Measurements from ENCODE around the gene MAPKAP1. TPM values are rescaled to one million over a fixed set of nuclear protein-coding genes. Genes with fewer than 3 reads are reported as not detected.

MAPKAP1 gene
- total RNA-seq, 2 donors from 2014 or later: 73.4 to 81.5 TPM

GRCh38 chr9:125538092-125538473 is 168.9 kb downstream of the MAPKAP1 start:
- DNase-seq (ENCODE audit: low spot score) (no peak), ATAC-seq (ENCODE audit: insufficient number of reproducible peaks, low FRiP score, low read depth) (no peak)
- Histone ChIP-seq H3K36me3 (no peaks in the 10 kb centered on the region), H3K27ac (no peak overlapping the region), H3K4me3 (no peak overlapping the region), H3K4me1 (ENCODE audit: control insufficient read depth in 1 of 2, low read depth in 2 of 2) (peaks cover 6 to 16% of the 10 kb centered on the region in 2 donors), H3K9me3 (no peaks in the 10 kb centered on the region), H3K27me3 (replicated peaks; ENCODE audit: insufficient read depth) (no peaks in the 10 kb centered on the region)
- no peak for TF ChIP-seq CTCF (IDR thresholded peaks at IDR 0.05)

GRCh38 chr9:125537442-125538091 is 169.4 kb downstream of the MAPKAP1 start:
- no peak for TF ChIP-seq CTCF (IDR thresholded peaks at IDR 0.05)
- H3K27me3 ChIP-seq (replicated peaks; ENCODE audit: insufficient read depth): no peaks in the 10 kb centered on the region
- H3K27ac ChIP-seq: no peak overlapping the region
- no peak for DNase-seq (ENCODE audit: low spot score)
- ATAC-seq (ENCODE audit: insufficient number of reproducible peaks, low FRiP score, low read depth): no peak
- H3K36me3 ChIP-seq: no peaks in the 10 kb centered on the region
- peaks cover 6 to 16% of the 10 kb centered on the region in 2 donors for H3K4me1 ChIP-seq (ENCODE audit: control insufficient read depth in 1 of 2, low read depth in 2 of 2)
- no peak overlapping the region for H3K4me3 ChIP-seq
- no peaks in the 10 kb centered on the region for H3K9me3 ChIP-seq

GRCh38 chr9:125536776-125537175 is 170.2 kb downstream of the MAPKAP1 start:
- Histone ChIP-seq H3K27me3 (replicated peaks; ENCODE audit: insufficient read depth) (no peaks in the 10 kb centered on the region), H3K4me3 (no peak overlapping the region), H3K9me3 (no peaks in the 10 kb centered on the region), H3K4me1 (ENCODE audit: control insufficient read depth in 1 of 2, low read depth in 2 of 2) (peaks cover 6 to 16% of the 10 kb centered on the region in 2 donors), H3K27ac (no peak overlapping the region), H3K36me3 (no peaks in the 10 kb centered on the region)
- ATAC-seq (ENCODE audit: insufficient number of reproducible peaks, low FRiP score, low read depth) (no peak), DNase-seq (ENCODE audit: low spot score) (no peak)
- no peak for TF ChIP-seq CTCF (IDR thresholded peaks at IDR 0.05)

GRCh38 chr9:125536167-125536772 is 170.7 kb downstream of the MAPKAP1 start:
- DNase-seq (ENCODE audit: low spot score) (no peak), ATAC-seq (ENCODE audit: insufficient number of reproducible peaks, low FRiP score, low read depth) (no peak)
- no peaks in the 10 kb centered on the region for H3K9me3 ChIP-seq
- no peak overlapping the region for H3K4me3 ChIP-seq
- H3K27ac ChIP-seq: no peak overlapping the region
- H3K36me3 ChIP-seq: no peaks in the 10 kb centered on the region
- TF ChIP-seq CTCF (IDR thresholded peaks at IDR 0.05): no peak
- H3K27me3 ChIP-seq (replicated peaks; ENCODE audit: insufficient read depth): no peaks in the 10 kb centered on the region
- peaks cover 6 to 16% of the 10 kb centered on the region in 2 donors for H3K4me1 ChIP-seq (ENCODE audit: control insufficient read depth in 1 of 2, low read depth in 2 of 2)

- H3K27ac ChIP-seq: no peak overlapping the region
- H3K27me3 ChIP-seq (replicated peaks; ENCODE audit: insufficient read depth): no peaks in the 10 kb centered on the region
- no peak for ATAC-seq (ENCODE audit: insufficient number of reproducible peaks, low FRiP score, low read depth)
- H3K4me3 ChIP-seq: no peak overlapping the region
- peaks cover 6 to 16% of the 10 kb centered on the region in 2 donors for H3K4me1 ChIP-seq (ENCODE audit: control insufficient read depth in 1 of 2, low read depth in 2 of 2)
- no peak for TF ChIP-seq CTCF (IDR thresholded peaks at IDR 0.05)
- no peaks in the 10 kb centered on the region for H3K36me3 ChIP-seq
- H3K9me3 ChIP-seq: no peaks in the 10 kb centered on the region
- DNase-seq (ENCODE audit: low spot score): no peak
These were observed 171.9 kb downstream of the MAPKAP1 start for GRCh38 chr9:125534971-125535701.

All from thoracic aorta (tissue), 2 donors.